HG03558 (cell line): ENCODE data around the gene MCF2.
A peak's percentile ranks its signal among the peaks of the same experiment; 100 is the strongest.

ENCODE experiments used
- ATAC-seq: cut with Tn5 transposase; IDR thresholded peaks from one replicate; pipeline ENCODE4 v1.9.1; 2021; ENCODE audit warnings: moderate number of reproducible peaks; ENCODE audit not compliant: unreplicated experiment; ENCODE audit errors: extremely low read depth

MCF2 gene

DNA sequence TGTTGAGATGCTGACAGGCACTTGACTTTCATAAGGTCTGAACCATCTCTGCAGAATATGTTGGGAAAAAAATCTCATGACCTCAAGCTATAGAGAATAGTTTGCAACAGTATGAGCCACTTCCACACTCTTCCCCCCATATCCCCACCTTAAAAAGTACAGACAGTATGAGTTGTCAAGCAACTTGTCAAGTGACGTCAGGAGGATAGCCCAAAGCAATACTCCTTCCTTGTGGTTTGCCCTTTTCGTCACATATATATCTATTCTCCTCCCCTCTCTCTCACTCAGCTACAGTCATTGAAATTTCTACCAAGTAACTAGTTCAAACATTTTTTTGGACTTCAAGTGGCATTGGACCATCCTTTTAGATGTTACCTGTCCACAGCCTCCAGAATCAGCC lies 67.7 kb downstream of the MCF2 start:
- ATAC-seq, result no peak

DNA sequence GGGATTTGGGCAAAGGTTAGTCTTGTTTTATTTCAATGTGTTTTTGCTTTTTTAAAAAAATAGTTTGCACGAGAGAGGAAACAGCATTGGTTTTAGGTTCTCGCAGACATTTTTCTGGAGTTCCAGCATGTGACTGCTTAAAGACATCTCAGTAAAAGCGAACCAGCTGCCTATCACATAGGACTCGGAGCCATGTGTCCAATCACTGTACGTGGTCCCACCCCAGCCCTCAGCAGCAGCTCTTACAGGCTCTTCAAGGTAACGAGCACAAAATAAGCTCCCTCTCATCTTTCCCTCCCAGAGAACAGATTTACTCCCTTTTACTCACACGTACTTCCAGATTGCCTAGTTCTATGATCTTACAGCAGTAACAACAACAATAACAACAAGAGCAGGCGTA lies 68.7 kb downstream of the MCF2 start:
- no peak for ATAC-seq

DNA sequence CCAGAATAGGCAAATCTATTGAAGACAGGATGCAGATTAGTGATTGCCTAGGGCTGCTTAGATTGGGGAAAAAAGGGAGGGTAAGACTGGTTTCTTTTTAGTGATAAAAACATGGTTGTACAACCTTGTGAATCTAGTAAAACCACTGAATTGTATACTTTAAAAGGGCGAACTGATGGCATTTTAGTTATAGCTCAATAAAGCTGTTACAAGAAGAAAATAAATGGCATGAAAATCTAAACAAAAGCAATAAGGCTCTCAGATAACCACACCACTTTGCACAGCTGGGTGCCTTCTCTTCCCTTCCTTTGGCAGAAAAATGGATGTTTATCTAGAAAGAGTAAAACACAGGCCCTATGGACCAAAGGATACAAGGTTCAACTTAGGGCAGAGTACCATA lies 107.9 kb downstream of the MCF2 start:
- no peak for ATAC-seq

DNA sequence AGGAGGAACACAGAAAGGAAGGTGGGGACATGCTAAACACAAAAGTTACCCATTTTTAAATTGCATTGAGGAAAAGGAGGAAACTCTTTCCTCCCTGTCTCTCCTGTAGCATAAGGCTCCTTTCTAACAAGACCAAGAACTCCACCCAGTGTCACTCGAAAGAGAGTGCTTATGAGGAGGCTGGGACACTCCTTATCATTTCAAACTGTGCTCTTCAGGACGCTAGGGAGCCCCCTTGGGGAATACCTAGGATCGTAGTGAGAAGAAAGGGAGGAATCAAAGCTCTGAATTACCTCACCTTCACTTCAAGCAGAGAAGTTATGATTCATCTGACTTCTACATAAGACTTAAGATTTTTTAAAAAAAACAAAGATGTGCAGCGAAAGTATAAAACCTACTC lies 111.9 kb downstream of the MCF2 start:
- ATAC-seq, result no peak

DNA sequence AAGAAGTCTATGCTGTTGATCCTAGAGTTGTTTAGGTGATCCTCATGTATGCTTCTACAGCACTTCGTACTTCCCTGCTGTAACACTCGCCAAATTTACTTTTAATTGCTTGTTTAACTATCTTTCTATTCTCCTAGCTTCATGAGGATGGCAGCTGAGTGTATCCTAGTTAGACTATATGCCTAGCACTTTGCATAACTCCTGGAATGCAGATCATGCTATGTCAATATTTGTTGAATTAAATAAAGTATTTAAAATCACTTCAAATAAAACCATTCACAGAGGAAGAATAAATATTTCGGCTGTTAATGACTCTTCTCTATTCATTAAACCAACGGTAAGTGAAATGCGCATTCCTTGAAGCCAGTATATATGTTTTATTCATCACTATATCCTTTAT lies 122.4 kb downstream of the MCF2 start:
- no peak for ATAC-seq

DNA sequence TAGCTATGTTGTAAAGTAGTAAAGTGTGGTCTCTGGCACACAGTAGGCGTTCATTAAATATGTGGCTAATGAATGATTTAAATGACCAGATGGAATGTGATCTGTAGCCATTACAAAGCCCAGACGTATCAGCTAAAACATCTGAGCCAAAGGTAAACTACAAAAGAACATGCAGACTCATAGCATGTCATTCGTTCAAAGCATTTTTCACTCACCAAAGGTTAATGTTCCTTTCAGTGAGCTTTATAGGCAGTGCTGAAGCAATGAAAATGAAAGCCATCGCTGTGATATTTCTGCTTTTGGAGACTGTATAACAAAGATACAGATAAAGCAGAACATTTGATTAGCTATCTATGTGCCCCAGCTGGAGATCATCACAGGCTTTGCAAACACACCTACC lies 126.9 kb downstream of the MCF2 start:
- no peak for ATAC-seq

DNA sequence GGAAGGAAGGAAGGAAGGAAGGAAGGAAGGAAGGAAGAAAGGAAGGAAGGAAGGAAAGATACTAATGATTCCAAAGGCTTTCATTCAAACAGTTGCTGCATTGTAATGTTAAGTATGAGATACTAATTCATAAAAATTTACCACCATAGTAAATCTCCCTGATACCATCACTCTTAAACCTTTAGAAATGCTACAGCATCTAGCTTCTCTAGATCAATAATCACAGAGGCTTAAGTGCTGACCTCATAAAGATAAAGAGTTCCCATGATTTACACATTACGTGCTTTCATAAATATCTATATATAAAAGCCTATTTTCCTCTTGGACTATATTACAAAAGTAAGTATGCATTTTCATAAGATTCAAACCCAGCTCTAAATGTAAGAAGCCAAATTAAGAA lies 141.0 kb downstream of the MCF2 start:
- ATAC-seq, result no peak

DNA sequence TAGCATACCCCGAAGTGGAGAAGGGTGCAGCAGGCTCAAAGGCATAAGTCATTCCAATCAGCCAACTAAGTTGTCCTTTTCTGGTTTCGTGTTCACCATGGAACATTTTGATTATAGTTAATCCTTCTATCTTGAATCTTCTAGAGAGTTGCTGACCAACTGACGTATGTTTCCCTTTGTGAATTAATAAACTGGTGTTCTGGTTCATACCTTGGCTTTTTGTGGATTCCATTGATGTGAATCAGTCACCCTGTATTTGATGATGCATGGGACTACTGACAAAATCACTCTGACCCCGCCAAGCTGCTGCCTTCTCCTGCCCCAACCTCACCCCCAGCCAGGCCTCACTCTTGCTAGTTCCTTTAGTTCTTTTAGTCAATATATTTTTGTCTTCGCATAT lies 144.7 kb downstream of the MCF2 start:
- no peak for ATAC-seq

DNA sequence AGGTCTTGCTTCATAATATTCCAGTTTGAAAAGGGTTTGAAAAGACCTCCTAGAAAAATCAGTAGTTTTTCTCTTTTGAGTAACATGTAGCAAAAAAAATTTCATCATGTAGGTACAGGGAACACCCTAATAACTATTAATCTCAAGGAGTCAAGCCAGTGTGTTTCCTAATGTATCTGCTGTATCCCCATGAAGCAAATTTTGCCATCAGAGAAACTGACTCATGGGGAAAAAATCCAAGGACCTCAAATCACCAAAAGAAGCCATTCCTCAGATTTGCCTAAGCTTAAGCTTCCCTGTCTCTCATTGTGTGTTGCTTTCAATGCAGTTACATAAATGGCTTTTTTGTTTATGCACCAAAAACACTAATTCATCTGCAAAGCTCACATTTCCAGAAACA lies 147.7 kb downstream of the MCF2 start:
- no peak for ATAC-seq

DNA sequence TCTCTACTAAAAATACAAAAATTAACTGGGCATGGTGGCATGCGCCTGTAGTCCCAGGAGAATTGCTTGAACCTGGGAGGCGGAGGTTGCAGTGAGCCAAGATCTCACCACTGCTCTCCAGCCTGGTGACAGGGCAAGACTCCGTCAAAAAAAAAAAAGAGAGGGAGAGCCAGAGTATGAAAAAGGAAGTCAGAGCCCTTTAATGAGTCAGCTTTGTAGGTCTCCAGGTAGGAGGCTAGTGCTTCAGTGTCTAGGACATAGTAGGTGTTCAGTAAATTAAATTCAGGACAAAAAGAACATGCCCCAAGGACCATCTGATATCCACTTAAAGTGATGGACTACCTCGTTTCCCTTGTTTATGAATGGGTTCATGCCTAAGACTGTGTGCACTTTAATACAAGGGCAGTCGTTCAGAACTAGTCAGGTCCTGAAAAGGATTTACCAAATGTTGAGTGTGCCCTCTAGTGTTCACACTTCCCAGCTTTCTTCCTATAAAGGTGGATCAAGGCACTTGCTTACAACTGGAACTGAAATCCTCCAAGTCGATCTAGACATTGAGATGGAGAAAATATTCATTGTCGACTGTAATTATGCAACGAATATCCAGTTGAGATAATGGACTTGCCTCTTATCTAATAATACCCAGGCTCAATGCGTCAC lies 148.5 kb downstream of the MCF2 start:
- peak; percentile 91 for ATAC-seq

DNA sequence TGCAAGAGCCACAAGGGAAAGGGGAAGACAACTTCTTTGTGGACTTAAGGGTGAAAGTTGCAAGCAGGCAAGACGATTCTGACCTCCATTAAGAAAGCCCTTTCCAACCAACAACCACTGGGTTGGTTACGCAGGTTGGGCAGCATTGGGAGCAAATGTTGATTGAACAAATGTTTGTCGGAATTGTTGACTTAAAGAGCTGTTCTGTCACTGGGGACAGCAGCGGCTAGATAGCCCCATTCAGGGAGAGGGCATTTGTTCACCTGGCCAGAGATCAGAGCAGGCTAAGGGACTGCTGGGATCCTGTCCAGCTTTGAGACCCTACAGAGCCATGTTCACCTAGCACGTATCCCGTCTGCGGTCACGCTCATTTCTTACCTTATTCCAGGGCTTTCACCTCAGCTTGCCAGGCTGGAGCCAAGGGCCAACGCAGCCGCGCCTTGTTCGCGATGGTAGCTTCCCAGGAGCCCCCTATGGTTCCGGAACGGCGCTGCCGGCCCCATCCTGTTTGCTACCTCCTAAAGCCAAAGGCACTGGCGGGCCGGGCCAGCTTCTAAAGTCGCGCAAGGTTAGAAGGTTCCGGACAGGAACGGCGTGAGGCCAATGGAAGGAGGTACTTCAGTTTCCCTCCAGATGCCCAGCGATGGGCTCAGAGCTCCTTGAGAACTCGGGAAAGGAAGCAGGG lies 152.8 kb downstream of the MCF2 start:
- ATAC-seq, result no peak

DNA sequence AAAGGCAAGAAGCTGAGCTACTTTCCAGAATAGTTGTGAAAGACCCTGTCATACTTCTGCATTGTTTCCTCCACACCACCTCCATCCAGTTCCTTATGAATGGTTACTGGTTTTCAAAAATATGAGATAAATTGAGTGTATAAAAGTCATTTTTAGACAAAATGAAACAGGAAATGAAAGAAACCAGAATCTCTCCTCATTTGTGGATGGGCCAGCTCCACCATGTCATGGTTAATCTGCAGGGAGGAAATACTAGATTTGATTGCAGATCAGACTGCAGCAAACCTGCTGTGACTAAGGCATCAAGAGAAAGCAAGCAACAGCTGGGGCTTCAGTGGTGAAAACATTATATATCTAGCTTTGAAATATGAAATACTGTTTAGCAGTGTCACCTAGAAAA lies 153.6 kb downstream of the MCF2 start:
- no peak for ATAC-seq

DNA sequence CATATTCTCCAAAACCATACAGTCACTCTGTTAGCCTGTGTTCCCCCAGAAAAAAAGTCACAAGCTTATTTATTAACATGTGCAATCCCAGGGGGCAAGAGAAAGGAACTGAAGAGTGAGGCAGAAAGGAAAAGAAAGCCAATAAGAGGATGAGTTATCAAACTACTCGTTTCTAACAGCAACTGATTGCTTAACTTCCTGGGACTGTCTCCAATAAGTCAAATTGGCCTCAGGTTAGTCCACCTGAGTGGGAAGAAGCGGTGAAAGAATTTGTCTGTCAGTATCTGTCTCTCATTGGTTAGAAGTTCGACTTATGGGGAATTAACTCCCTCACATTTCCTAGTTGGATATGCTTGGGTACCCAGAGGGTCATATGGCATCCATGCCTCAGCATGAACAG lies 163.4 kb downstream of the MCF2 start:
- no peak for ATAC-seq

DNA sequence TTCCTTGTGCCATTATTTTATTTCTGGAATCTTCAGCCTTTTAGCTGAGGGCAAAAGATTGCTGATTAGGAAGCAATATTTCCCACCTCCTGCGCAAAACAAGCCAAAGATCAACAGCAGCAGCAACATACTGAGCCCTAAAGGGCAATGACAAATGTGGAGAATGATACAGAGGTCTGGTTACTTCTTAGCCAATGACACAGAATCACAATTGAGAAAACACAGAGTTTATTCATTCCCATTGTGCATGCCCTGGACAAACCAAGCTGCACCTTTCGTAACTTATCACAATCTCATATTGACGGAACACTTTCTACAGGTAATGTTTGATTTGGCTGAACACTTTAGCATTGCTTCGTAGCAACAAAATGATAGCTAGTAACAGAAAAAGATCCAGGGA lies 164.0 kb downstream of the MCF2 start:
- ATAC-seq, result no peak

DNA sequence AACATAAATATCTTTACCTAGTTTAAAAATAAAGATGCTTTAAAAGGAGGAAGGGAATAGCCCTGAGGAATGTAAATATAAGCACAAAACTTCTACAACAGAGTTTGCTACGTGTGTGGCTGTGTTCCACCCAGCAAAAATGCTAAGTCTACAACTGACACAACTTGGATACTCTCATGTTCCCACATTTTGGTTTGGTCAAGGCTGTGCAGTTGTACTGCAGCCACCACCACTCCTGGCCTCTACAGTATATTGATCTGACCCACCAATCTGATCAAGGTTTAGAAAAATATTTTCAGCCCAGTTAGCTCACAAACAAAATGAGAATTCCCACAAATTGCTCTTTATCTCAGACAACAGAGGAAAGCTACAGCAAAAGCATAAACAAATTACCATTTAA lies 165.3 kb downstream of the MCF2 start:
- ATAC-seq, result no peak

DNA sequence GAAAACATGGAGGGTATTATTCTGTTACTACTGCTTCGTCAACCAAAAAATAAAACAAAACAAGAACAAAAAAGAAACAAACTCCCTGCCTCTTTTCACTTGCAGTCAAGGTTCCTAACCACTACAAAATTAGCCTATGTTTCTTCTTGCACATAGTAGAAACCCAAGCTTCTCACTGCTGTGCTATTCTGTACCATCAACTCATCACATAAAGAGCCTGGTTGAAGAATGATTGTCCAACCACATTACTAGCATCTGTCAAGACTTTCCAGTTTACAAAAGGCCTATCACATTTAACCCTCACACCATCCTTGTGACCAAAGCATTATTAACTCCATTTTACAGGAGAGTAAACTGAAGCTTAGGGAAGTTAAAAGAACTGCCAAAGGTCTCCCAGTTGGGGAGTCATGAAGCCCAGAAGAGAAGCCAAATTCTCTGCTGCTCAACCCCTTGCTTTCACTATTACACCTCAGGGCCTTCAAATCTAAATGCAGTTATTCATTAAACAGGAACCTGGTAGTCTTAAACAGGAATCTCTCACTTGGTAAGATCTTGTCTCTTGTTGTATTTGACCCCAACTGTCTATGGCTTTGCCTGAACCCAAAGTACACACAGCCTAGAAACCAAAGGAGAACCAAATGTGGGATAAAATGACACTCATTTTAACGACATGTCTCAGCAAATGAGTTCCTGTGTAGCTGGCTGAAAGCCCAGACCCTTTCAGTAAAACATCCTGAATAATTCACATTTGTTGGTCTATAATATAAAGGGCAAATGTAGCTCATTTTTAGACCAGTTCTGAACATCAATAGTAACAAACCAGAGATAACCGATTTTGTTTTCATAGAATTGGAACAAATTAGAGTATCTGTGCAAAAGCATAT lies 168.8 kb downstream of the MCF2 start:
- ATAC-seq, result no peak

DNA sequence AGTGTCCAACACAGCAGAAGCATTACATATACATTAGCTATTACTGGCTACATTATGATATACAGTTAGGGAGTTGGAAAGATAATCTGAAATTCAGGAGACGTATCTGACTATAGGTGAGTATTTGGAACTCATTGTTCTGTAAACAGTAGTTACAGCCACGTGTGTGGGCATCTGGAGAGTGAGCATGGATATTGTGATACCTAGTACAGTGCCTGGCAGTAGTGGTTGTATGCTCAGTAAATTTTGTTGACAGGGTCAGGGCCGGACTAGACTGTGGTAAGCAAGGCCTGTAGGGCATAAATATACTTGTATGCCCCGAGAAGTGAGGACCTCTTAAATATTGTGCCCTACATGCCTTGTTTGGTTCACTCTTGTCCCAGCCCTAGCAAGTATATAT lies 174.5 kb downstream of the MCF2 start:
- ATAC-seq, result no peak

DNA sequence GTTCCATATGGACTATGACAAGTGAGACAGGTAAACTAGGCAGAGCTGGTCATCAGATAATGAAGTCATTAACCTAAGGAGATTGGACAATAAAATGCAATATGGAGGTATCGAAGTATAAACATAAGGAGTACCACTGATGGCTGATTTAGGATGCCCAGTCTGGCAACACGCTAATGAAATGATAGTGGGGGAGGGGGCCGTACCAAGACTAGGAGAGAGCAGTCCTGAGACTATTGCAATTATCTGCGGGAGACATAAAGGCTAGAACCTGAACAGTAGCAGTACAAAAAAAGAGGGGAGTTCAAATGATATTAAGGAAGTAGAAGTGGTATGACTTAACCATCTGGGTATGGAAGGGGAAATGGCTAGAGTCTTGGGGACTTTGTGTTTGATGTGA lies 175.1 kb downstream of the MCF2 start:
- no peak for ATAC-seq
